Measurements from ENCODE around the gene OCIAD2. TPM values are rescaled to one million over a fixed set of nuclear protein-coding genes. Genes with fewer than 3 reads are reported as not detected.
A peak's percentile ranks its signal among the peaks of the same experiment; 100 is the strongest.

OCIAD2 gene
- total RNA-seq, 1 donor from 2014 or later, result 66.3 TPM

DNA sequence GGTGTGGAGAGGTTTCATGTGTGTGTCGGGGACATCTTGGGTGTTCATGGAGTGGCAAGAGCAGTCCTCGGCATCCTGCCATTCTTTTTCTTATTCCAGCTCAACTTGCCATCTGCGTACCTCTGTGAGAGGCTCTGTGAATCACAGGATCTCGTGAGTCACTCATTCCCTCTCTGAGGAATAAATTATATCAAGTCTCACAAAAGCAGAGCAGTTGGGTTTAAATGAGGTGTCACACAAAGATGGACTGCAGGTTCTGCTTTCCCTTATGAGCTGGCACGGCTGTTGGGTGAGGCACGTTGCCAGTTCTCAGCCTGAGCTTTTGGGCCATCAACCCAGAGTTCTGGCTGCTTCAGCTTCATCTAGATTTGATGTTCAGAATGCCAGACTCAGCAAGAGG, 6.8 kb upstream of the OCIAD2 start:
- DNase-seq (ENCODE audit: extremely low spot score, unreplicated experiment), result no peak
- Mint-ChIP-seq H3K36me3 (no peaks in the 10 kb centered on the region), H3K4me1 (ENCODE audit: unreplicated experiment) (no peaks in the 10 kb centered on the region), H3K9me3 (no peaks in the 10 kb centered on the region), H3K4me3 (no peak overlapping the region), H3K27ac (no peak overlapping the region), H3K27me3 (peaks cover 12% of the 10 kb centered on the region)
- TF ChIP-seq, protein P1, sequence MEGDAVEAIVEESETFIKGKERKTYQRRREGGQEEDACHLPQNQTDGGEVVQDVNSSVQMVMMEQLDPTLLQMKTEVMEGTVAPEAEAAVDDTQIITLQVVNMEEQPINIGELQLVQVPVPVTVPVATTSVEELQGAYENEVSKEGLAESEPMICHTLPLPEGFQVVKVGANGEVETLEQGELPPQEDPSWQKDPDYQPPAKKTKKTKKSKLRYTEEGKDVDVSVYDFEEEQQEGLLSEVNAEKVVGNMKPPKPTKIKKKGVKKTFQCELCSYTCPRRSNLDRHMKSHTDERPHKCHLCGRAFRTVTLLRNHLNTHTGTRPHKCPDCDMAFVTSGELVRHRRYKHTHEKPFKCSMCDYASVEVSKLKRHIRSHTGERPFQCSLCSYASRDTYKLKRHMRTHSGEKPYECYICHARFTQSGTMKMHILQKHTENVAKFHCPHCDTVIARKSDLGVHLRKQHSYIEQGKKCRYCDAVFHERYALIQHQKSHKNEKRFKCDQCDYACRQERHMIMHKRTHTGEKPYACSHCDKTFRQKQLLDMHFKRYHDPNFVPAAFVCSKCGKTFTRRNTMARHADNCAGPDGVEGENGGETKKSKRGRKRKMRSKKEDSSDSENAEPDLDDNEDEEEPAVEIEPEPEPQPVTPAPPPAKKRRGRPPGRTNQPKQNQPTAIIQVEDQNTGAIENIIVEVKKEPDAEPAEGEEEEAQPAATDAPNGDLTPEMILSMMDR (conservative IDR thresholded peaks at IDR 0.05), result no peak

DNA sequence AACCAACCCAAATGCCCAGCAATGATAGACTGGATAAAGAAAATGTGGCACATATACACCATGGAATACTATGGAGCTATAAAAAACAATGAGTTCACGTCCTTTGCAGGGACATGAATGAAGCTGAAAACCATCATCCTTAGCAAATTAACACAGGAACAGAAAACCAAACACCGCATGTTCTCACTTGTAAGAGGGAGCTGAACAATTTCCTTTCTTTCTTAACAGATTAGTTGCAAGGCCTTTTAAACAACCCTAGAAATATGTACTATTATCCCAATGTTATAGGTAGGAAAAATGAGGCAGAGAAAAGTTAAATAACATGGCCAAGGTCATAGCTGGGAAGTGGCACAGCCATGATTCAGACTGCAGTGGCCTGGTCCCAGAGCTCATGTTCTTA, 5.8 kb upstream of the OCIAD2 start:
- H3K27me3 Mint-ChIP-seq, result peaks cover 12% of the 10 kb centered on the region
- no peaks in the 10 kb centered on the region for H3K36me3 Mint-ChIP-seq
- TF ChIP-seq, protein P1 (conservative IDR thresholded peaks at IDR 0.05), result no peak
- H3K4me3 Mint-ChIP-seq, result no peak overlapping the region
- no peak overlapping the region for H3K27ac Mint-ChIP-seq
- no peaks in the 10 kb centered on the region for H3K9me3 Mint-ChIP-seq
- no peaks in the 10 kb centered on the region for H3K4me1 Mint-ChIP-seq (ENCODE audit: unreplicated experiment)
- no peak for DNase-seq (ENCODE audit: extremely low spot score, unreplicated experiment)

DNA sequence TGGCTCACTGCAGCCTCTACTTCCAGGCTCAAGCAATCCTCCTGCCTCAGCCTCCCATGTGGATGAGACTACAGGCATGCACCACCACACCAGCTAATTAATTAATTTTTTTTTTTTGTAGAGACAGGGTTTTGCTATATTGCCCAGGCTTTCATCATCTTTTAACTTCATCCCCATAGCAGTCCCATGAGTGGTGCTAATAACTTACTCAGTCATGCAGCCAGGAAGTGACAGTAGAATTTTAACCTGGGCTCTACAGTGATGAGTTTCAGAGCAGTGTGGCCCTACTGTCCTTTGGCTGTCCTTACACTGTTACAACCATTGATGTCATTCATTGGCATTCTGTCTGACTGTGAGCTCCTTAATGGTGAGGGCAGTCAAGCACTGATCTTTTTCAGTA, 3.9 kb upstream of the OCIAD2 start:
- Mint-ChIP-seq H3K4me1 (ENCODE audit: unreplicated experiment) (peaks cover 4% of the 10 kb centered on the region), H3K9me3 (no peaks in the 10 kb centered on the region), H3K27me3 (peaks cover 3% of the 10 kb centered on the region), H3K36me3 (no peaks in the 10 kb centered on the region), H3K27ac (no peak overlapping the region), H3K4me3 (no peak overlapping the region)
- DNase-seq (ENCODE audit: extremely low spot score, unreplicated experiment), result no peak
- TF ChIP-seq, protein P1 (conservative IDR thresholded peaks at IDR 0.05), result no peak

DNA sequence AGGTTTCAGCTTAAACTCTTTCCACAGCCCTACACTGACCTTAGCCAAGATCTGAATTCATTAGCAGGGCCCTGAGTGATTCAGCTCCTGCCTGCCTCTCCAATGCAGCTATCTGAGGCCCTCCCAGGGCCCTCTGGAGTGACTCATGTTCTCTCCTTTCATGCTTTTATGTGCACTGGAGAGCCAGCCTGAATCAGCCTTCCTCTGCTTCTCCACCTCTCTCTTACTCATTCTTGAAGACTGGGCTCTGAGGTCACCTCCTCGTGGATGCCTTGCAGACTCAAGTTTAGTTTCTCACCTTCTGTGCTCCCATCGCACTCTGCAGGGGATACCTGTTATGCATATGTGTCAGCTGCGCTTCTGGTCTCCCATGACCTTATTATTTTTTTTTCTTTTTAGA, 3.1 kb upstream of the OCIAD2 start:
- Mint-ChIP-seq H3K9me3 (no peaks in the 10 kb centered on the region), H3K4me3 (no peak overlapping the region), H3K27ac (no peak overlapping the region), H3K27me3 (peaks cover 3% of the 10 kb centered on the region), H3K36me3 (no peaks in the 10 kb centered on the region), H3K4me1 (ENCODE audit: unreplicated experiment) (peaks cover 13% of the 10 kb centered on the region)
- TF ChIP-seq, protein P1 (conservative IDR thresholded peaks at IDR 0.05), result no peak
- no peak for DNase-seq (ENCODE audit: extremely low spot score, unreplicated experiment)

DNA sequence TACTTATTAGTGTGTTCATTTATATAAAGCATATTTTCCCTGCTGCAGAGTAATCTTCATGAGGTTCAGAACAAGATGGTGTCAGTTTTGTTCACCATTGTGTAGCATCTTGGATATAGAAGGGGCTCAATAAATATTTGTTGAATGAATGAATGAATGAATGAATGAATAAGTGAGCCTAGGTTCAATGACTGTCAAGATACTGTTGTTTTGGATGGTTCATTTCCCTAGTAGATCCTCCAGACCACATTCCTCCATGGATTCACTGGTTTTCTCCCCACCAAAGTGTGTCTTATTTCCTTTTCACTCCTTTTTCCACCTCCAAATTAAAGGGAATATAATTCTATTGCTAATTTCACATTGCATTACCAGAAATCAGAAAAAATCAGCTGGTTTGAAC, 2.1 kb upstream of the OCIAD2 start:
- Mint-ChIP-seq H3K36me3 (no peaks in the 10 kb centered on the region), H3K4me1 (ENCODE audit: unreplicated experiment) (peaks cover 15% of the 10 kb centered on the region), H3K9me3 (no peaks in the 10 kb centered on the region), H3K4me3 (peak overlapping the region; percentile 51), H3K27ac (no peak overlapping the region), H3K27me3 (peaks cover 3% of the 10 kb centered on the region)
- DNase-seq (ENCODE audit: extremely low spot score, unreplicated experiment), result no peak
- TF ChIP-seq, protein P1 (conservative IDR thresholded peaks at IDR 0.05), result no peak

Measured in type B pancreatic cell (in vitro differentiated cells).